ENCODE results near the gene CENPV.
"Not testable (repeated sequence)": the region's sequence is repeated elsewhere in the genome, so short reads cannot be mapped to it uniquely, and the experiment has no call there.

The CENPV gene

GRCh38 chr17:16313139-16314090, 39.9 kb downstream of the CENPV start:
- H3K27me3 ChIP-seq (ENCODE audit: control insufficient read depth, insufficient read depth, low read length): no peaks in the 10 kb centered on the region
- H3K4me1 ChIP-seq (ENCODE audit: control insufficient read depth, insufficient read depth, low read length): peaks cover 5% of the 10 kb centered on the region; the same call in 1 of the 2 replicates
- H3K9me3 ChIP-seq (ENCODE audit: control insufficient read depth, insufficient read depth, low read depth, low read length): peaks cover 14% of the 10 kb centered on the region; the same call in 1 of the 2 replicates
- no peak overlapping the region for H3K27ac ChIP-seq (ENCODE audit: low read depth, low read length)
- no peak overlapping the region for H3K4me3 ChIP-seq (ENCODE audit: low read depth, low read length)
- peaks cover 34% of the 10 kb centered on the region for H3K36me3 ChIP-seq (ENCODE audit: control insufficient read depth, insufficient read depth, low read length)
- no peak overlapping the region for H3K9ac ChIP-seq (ENCODE audit: low read length)

GRCh38 chr17:16312061-16312460, 41.2 kb downstream of the CENPV start:
- not testable (repeated sequence) for H3K27ac ChIP-seq (ENCODE audit: low read depth, low read length); H3K4me3 ChIP-seq (ENCODE audit: low read depth, low read length); H3K9ac ChIP-seq (ENCODE audit: low read length); H3K4me1 ChIP-seq (ENCODE audit: control insufficient read depth, insufficient read depth, low read length); H3K27me3 ChIP-seq (ENCODE audit: control insufficient read depth, insufficient read depth, low read length)
- Histone ChIP-seq H3K9me3 (ENCODE audit: control insufficient read depth, insufficient read depth, low read depth, low read length) (peaks cover 14% of the 10 kb centered on the region; the same call in 1 of the 2 replicates), H3K36me3 (ENCODE audit: control insufficient read depth, insufficient read depth, low read length) (peaks cover 29% of the 10 kb centered on the region)

GRCh38 chr17:16306211-16306610, 47.1 kb downstream of the CENPV start:
- Histone ChIP-seq H3K4me3 (ENCODE audit: low read depth, low read length) (no peak overlapping the region), H3K27me3 (ENCODE audit: control insufficient read depth, insufficient read depth, low read length) (no peaks in the 10 kb centered on the region), H3K4me1 (ENCODE audit: control insufficient read depth, insufficient read depth, low read length) (no peaks in the 10 kb centered on the region), H3K36me3 (ENCODE audit: control insufficient read depth, insufficient read depth, low read length) (peaks cover 10% of the 10 kb centered on the region), H3K9me3 (ENCODE audit: control insufficient read depth, insufficient read depth, low read depth, low read length) (peaks cover 4% of the 10 kb centered on the region; the same call in 1 of the 2 replicates), H3K9ac (ENCODE audit: low read length) (no peak overlapping the region), H3K27ac (ENCODE audit: low read depth, low read length) (no peak overlapping the region)

- H3K9me3 ChIP-seq (ENCODE audit: control insufficient read depth, insufficient read depth, low read depth, low read length): no peaks in the 10 kb centered on the region
- no peaks in the 10 kb centered on the region for H3K27me3 ChIP-seq (ENCODE audit: control insufficient read depth, insufficient read depth, low read length)
- H3K4me1 ChIP-seq (ENCODE audit: control insufficient read depth, insufficient read depth, low read length): no peaks in the 10 kb centered on the region
- H3K27ac ChIP-seq (ENCODE audit: low read depth, low read length): no peak overlapping the region
- H3K36me3 ChIP-seq (ENCODE audit: control insufficient read depth, insufficient read depth, low read length): peaks cover 12% of the 10 kb centered on the region
- no peak overlapping the region for H3K9ac ChIP-seq (ENCODE audit: low read length)
- no peak overlapping the region for H3K4me3 ChIP-seq (ENCODE audit: low read depth, low read length)
Measured at GRCh38 chr17:16304830-16305229, 48.4 kb downstream of the CENPV start.

- Histone ChIP-seq H3K4me3 (ENCODE audit: low read depth, low read length) (no peak overlapping the region), H3K4me1 (ENCODE audit: control insufficient read depth, insufficient read depth, low read length) (peaks cover 2% of the 10 kb centered on the region; the same call in 1 of the 2 replicates), H3K36me3 (ENCODE audit: control insufficient read depth, insufficient read depth, low read length) (peaks cover 13% of the 10 kb centered on the region), H3K9ac (ENCODE audit: low read length) (no peak overlapping the region), H3K27ac (ENCODE audit: low read depth, low read length) (no peak overlapping the region), H3K9me3 (ENCODE audit: control insufficient read depth, insufficient read depth, low read depth, low read length) (no peaks in the 10 kb centered on the region), H3K27me3 (ENCODE audit: control insufficient read depth, insufficient read depth, low read length) (no peaks in the 10 kb centered on the region)
Measured at GRCh38 chr17:16302856-16303255, 50.4 kb downstream of the CENPV start.

GRCh38 chr17:16301963-16302855, 51.1 kb downstream of the CENPV start:
- no peaks in the 10 kb centered on the region for H3K9me3 ChIP-seq (ENCODE audit: control insufficient read depth, insufficient read depth, low read depth, low read length)
- H3K36me3 ChIP-seq (ENCODE audit: control insufficient read depth, insufficient read depth, low read length): peaks cover 13% of the 10 kb centered on the region
- no peaks in the 10 kb centered on the region for H3K27me3 ChIP-seq (ENCODE audit: control insufficient read depth, insufficient read depth, low read length)
- peaks cover 8% of the 10 kb centered on the region for H3K4me1 ChIP-seq (ENCODE audit: control insufficient read depth, insufficient read depth, low read length)
- H3K9ac ChIP-seq (ENCODE audit: low read length): no peak overlapping the region
- no peak overlapping the region for H3K27ac ChIP-seq (ENCODE audit: low read depth, low read length)
- H3K4me3 ChIP-seq (ENCODE audit: low read depth, low read length): no peak overlapping the region

- H3K9me3 ChIP-seq (ENCODE audit: control insufficient read depth, insufficient read depth, low read depth, low read length): no peaks in the 10 kb centered on the region
- H3K4me1 ChIP-seq (ENCODE audit: control insufficient read depth, insufficient read depth, low read length): peaks cover 11% of the 10 kb centered on the region
- no peak overlapping the region for H3K27ac ChIP-seq (ENCODE audit: low read depth, low read length)
Measured at GRCh38 chr17:16300554-16300953, 52.7 kb downstream of the CENPV start.

GRCh38 chr17:16298140-16298662, 55.1 kb downstream of the CENPV start:
- Histone ChIP-seq H3K27ac (ENCODE audit: low read depth, low read length) (no peak overlapping the region), H3K36me3 (ENCODE audit: control insufficient read depth, insufficient read depth, low read length) (peaks cover 13% of the 10 kb centered on the region), H3K4me1 (ENCODE audit: control insufficient read depth, insufficient read depth, low read length) (peaks cover 11% of the 10 kb centered on the region), H3K4me3 (ENCODE audit: low read depth, low read length) (no peak overlapping the region), H3K27me3 (ENCODE audit: control insufficient read depth, insufficient read depth, low read length) (no peaks in the 10 kb centered on the region), H3K9ac (ENCODE audit: low read length) (no peak overlapping the region), H3K9me3 (ENCODE audit: control insufficient read depth, insufficient read depth, low read depth, low read length) (no peaks in the 10 kb centered on the region)

More at GRCh38 chr17:16300554-16300953, 52.7 kb downstream of the CENPV start:
- H3K36me3 ChIP-seq (ENCODE audit: control insufficient read depth, insufficient read depth, low read length): peaks cover 13% of the 10 kb centered on the region
- H3K27me3 ChIP-seq (ENCODE audit: control insufficient read depth, insufficient read depth, low read length): no peaks in the 10 kb centered on the region
- no peak overlapping the region for H3K9ac ChIP-seq (ENCODE audit: low read length)
- H3K4me3 ChIP-seq (ENCODE audit: low read depth, low read length): no peak overlapping the region

- Histone ChIP-seq H3K4me1 (ENCODE audit: control insufficient read depth, insufficient read depth, low read length) (peaks cover 11% of the 10 kb centered on the region), H3K27me3 (ENCODE audit: control insufficient read depth, insufficient read depth, low read length) (no peaks in the 10 kb centered on the region), H3K9ac (ENCODE audit: low read length) (no peak overlapping the region), H3K36me3 (ENCODE audit: control insufficient read depth, insufficient read depth, low read length) (peaks cover 13% of the 10 kb centered on the region), H3K27ac (ENCODE audit: low read depth, low read length) (no peak overlapping the region), H3K4me3 (ENCODE audit: low read depth, low read length) (no peak overlapping the region), H3K9me3 (ENCODE audit: control insufficient read depth, insufficient read depth, low read depth, low read length) (no peaks in the 10 kb centered on the region)
Measured at GRCh38 chr17:16297367-16298139, 55.7 kb downstream of the CENPV start.

GRCh38 chr17:16296072-16296471, 57.2 kb downstream of the CENPV start:
- not testable (repeated sequence) for H3K9me3 ChIP-seq (ENCODE audit: control insufficient read depth, insufficient read depth, low read depth, low read length)

More at GRCh38 chr17:16296072-16296471, 57.2 kb downstream of the CENPV start:
- H3K36me3 ChIP-seq (ENCODE audit: control insufficient read depth, insufficient read depth, low read length); H3K27me3 ChIP-seq (ENCODE audit: control insufficient read depth, insufficient read depth, low read length); H3K9ac ChIP-seq (ENCODE audit: low read length); H3K27ac ChIP-seq (ENCODE audit: low read depth, low read length); H3K4me3 ChIP-seq (ENCODE audit: low read depth, low read length): not testable (repeated sequence)
- H3K4me1 ChIP-seq (ENCODE audit: control insufficient read depth, insufficient read depth, low read length): peaks cover 11% of the 10 kb centered on the region
